H1 (cell line): Measurements from ENCODE around the gene LINC01488. TPM values are rescaled to one million over a fixed set of nuclear protein-coding genes. Genes with fewer than 3 reads are reported as not detected.

ENCODE experiments used
- CTCF ChIA-PET: fragments of 300-600 bp; sonication (Branson Sonifier 250); formaldehyde crosslinking; loops from one replicate; lab custom pipeline; 2021; ENCODE audit not compliant: partially characterized antibody; lab: Charles Lee
- POLR2A ChIA-PET: fragments of 300-600 bp; sonication (Branson Sonifier 250); formaldehyde crosslinking; loops from one replicate; lab custom pipeline; 2021; ENCODE audit warnings: inconsistent platforms; ENCODE audit not compliant: partially characterized antibody; lab: Charles Lee
- DNase-seq, 2 experiments: peaks; one replicate each; pipeline versions ENCODE4 v3.0.0 to v3.0.0-alpha.2; 2010 to 2022; ENCODE audit warnings: low spot score in 2 of 2, low read depth in 1 of 2, mixed read lengths in 1 of 2
- FAIRE-seq: peaks from 2 replicates; lab custom pipeline; 2011; peaks lifted over from hg19 to GRCh38; lab: Jason Lieb, UNC
- H2AFZ ChIP-seq: 2 replicates; pipeline ENCODE4 v1.8.1; 2012; ENCODE audit warnings: low read length, inconsistent platforms
- H2AK5ac ChIP-seq: 2 replicates; pipeline ENCODE4 v1.6.1; 2013; ENCODE audit warnings: low read depth, low read length
- H2BK120ac ChIP-seq: replicated peaks from 2 replicates; pipeline ENCODE3; 2013; ENCODE audit warnings: low read depth, low read length, inconsistent platforms
- H2BK12ac ChIP-seq: 2 replicates; pipeline ENCODE4 v1.6.1; 2013; ENCODE audit warnings: low read depth, low read length
- H2BK15ac ChIP-seq: 2 replicates; pipeline ENCODE4 v1.6.1; 2013; ENCODE audit warnings: low read length
- H2BK20ac ChIP-seq: 2 replicates; pipeline ENCODE4 v1.6.1; 2013; ENCODE audit warnings: low read length
- H2BK5ac ChIP-seq: 2 replicates; pipeline ENCODE4 v1.6.1; 2013; ENCODE audit warnings: low read depth, low read length
- H3K14ac ChIP-seq: 2 replicates; pipeline ENCODE4 v1.6.1; 2013; ENCODE audit warnings: inconsistent platforms; ENCODE audit not compliant: insufficient read length
- H3K18ac ChIP-seq: 2 replicates; pipeline ENCODE4 v1.6.1; 2013; ENCODE audit warnings: low read length; ENCODE audit errors: extremely low read depth
- H3K23ac ChIP-seq: 2 replicates; pipeline ENCODE4 v1.6.1; 2013; ENCODE audit warnings: inconsistent platforms; ENCODE audit not compliant: insufficient read length
- H3K23me2 ChIP-seq: 2 replicates; pipeline ENCODE4 v1.6.1; 2013; ENCODE audit warnings: low read depth, low read length
- H3K27ac ChIP-seq: 2 replicates; pipeline ENCODE4 v1.6.1; 2011; ENCODE audit warnings: low read depth, low read length, inconsistent platforms
- H3K27me3 ChIP-seq, 4 experiments: replicated peaks in 1 of 4; 1 replicate in 1 of 4; 2 replicates in 3 of 4; pipeline versions ENCODE4 v1.6.1 to v1.8.1; 2011 to 2013; ENCODE audit warnings: low read length in 3 of 4, mild to moderate bottlenecking in 3 of 4, inconsistent platforms in 2 of 4, mixed read lengths in 2 of 4, moderate library complexity in 1 of 4; ENCODE audit not compliant: control insufficient read depth in 3 of 4, insufficient read depth in 3 of 4; ENCODE audit errors: extremely low read depth in 1 of 4
- H3K36me3 ChIP-seq, 4 experiments: 2 replicates each; pipeline versions ENCODE4 v1.6.1 to v1.8.1; 2011 to 2013; ENCODE audit warnings: mild to moderate bottlenecking in 4 of 4, low read length in 3 of 4, moderate library complexity in 2 of 4, control low read depth in 1 of 4, inconsistent platforms in 1 of 4; ENCODE audit not compliant: insufficient read depth in 4 of 4, control insufficient read depth in 2 of 4
- H3K4ac ChIP-seq: replicated peaks from 2 replicates; pipeline ENCODE3; 2013; ENCODE audit warnings: low read length, low read depth, mixed read lengths, inconsistent platforms; ENCODE audit not compliant: insufficient read length
- H3K4me1 ChIP-seq, 4 experiments: replicated peaks in 1 of 4; 1 replicate in 1 of 4; 2 replicates in 3 of 4; pipeline versions ENCODE4 v1.6.1 to v1.8.1; 2011 to 2013; ENCODE audit warnings: low read length in 3 of 4, inconsistent platforms in 2 of 4, mixed read lengths in 1 of 4; ENCODE audit not compliant: insufficient read depth in 4 of 4, control insufficient read depth in 3 of 4
- H3K4me2 ChIP-seq, 2 experiments: 2 replicates each; pipeline versions ENCODE4 v1.6.1 to v1.8.1; 2011 to 2013; ENCODE audit warnings: low read depth in 2 of 2, low read length in 2 of 2, control low read depth in 1 of 2, inconsistent platforms in 1 of 2, mild to moderate bottlenecking in 1 of 2; ENCODE audit not compliant: insufficient read depth in 1 of 2
- H3K4me3 ChIP-seq, 4 experiments: fragments of 200-600, 300-600 bp in 1 of 4; sonication (generic), shearing (Covaris generic), sonication (Bioruptor Twin) in 1 of 4; 2 replicates each; pipeline versions ENCODE4 v1.5.1 to v1.8.1; 2011 to 2016; ENCODE audit warnings: low read length in 4 of 4, low read depth in 3 of 4, control low read depth in 2 of 4, inconsistent platforms in 2 of 4, mild to moderate bottlenecking in 2 of 4, mixed read lengths in 1 of 4, moderate library complexity in 1 of 4; ENCODE audit not compliant: insufficient read depth in 2 of 4; ENCODE audit errors: extremely low read depth in 1 of 4
- H3K56ac ChIP-seq: replicated peaks from 2 replicates; pipeline ENCODE3; 2013; ENCODE audit warnings: low read depth, mild to moderate bottlenecking, mixed read lengths, low read length, inconsistent platforms; ENCODE audit not compliant: insufficient read length
- H3K79me1 ChIP-seq: 2 replicates; pipeline ENCODE4 v1.6.1; 2013; ENCODE audit warnings: low read depth, low read length, control low read depth
- H3K79me2 ChIP-seq, 2 experiments: 2 replicates each; pipeline versions ENCODE4 v1.6.1 to v1.8.1; 2012 to 2013; ENCODE audit warnings: low read length in 2 of 2, mild to moderate bottlenecking in 2 of 2, inconsistent platforms in 1 of 2; ENCODE audit not compliant: insufficient read depth in 2 of 2, control insufficient read depth in 1 of 2
- H3K9ac ChIP-seq, 4 experiments: replicated peaks in 1 of 4; 1 replicate in 1 of 4; 2 replicates in 3 of 4; pipeline versions ENCODE4 v1.6.1 to v1.8.1; 2011 to 2013; ENCODE audit warnings: low read depth in 3 of 4, low read length in 3 of 4, control low read depth in 2 of 4, mild to moderate bottlenecking in 2 of 4, moderate library complexity in 2 of 4, inconsistent platforms in 1 of 4; ENCODE audit errors: extremely low read depth in 1 of 4
- H3K9me3 ChIP-seq, 2 experiments: 2 replicates each; pipeline versions ENCODE4 v1.6.1 to v1.8.1; 2012 to 2013; ENCODE audit warnings: mild to moderate bottlenecking in 2 of 2, moderate library complexity in 2 of 2, control low read depth in 1 of 2, inconsistent platforms in 1 of 2, low read depth in 1 of 2, low read length in 1 of 2, mixed read lengths in 1 of 2; ENCODE audit not compliant: insufficient read depth in 2 of 2
- H4K20me1 ChIP-seq, 2 experiments: replicated peaks in 1 of 2; 2 replicates each; pipeline versions ENCODE3 to v1.8.1; 2011 to 2013; ENCODE audit warnings: inconsistent platforms in 2 of 2, low read length in 2 of 2, mild to moderate bottlenecking in 1 of 2; ENCODE audit not compliant: insufficient read depth in 2 of 2, control insufficient read depth in 1 of 2
- H4K5ac ChIP-seq: 2 replicates; pipeline ENCODE4 v1.6.1; 2013; ENCODE audit warnings: low read length, low read depth, mixed read lengths, inconsistent platforms; ENCODE audit not compliant: insufficient read length
- H4K8ac ChIP-seq: 2 replicates; pipeline ENCODE4 v1.8.0; 2013; ENCODE audit warnings: mild to moderate bottlenecking, moderate library complexity, low read length, inconsistent platforms; ENCODE audit not compliant: insufficient read depth; ENCODE audit errors: extremely low read depth
- H4K91ac ChIP-seq: replicated peaks from 2 replicates; pipeline ENCODE3; 2013; ENCODE audit warnings: low read length, mixed read lengths, inconsistent platforms; ENCODE audit not compliant: insufficient read length
- SAP30 ChIP-seq: fragments of 300-600 bp; sonication (generic); IDR thresholded peaks from 2 replicates; pipeline ENCODE4 v1.7.1; 2012; ENCODE audit warnings: low read length, moderate library complexity, mild to moderate bottlenecking, inconsistent platforms; ENCODE audit not compliant: insufficient read depth, insufficient replicate concordance
- WGBS, 2 experiments: shearing (Covaris generic) in 1 of 2; methylation state at CpG; one replicate each; pipeline versions ENCODE4 v1.1.6 to v1.1.7; 2013 to 2015; ENCODE audit warnings: low lambda C conversion rate in 2 of 2, mixed read lengths in 2 of 2, inconsistent platforms in 1 of 2, low coverage in 1 of 2, missing lambda C conversion rate in 1 of 2; ENCODE audit not compliant: insufficient replicate concordance in 2 of 2, insufficient coverage in 1 of 2, insufficient read length in 1 of 2; ENCODE audit errors: extremely low coverage in 1 of 2, missing lambda C conversion rate in 1 of 2; 5-methylcytosine and 5-hydroxymethylcytosine counted together
- polyA plus RNA-seq, 7 experiments: library from polyadenylated mRNA; depleted of rRNA in 3 of 7; stranded (reverse) in 5 of 7; unstranded in 2 of 7; fragments of >200 nt in 5 of 7; fragments of 200-250 nt in 2 of 7; gene quantifications; 1 replicate in 5 of 7; 2 replicates in 1 of 7; 4 replicates in 1 of 7; pipeline versions ENCODE4 v1.2.1 to v1.2.3, GENCODE V29; 2011 to 2013; ENCODE audit warnings: missing spikeins in 2 of 7, mixed read lengths in 2 of 7
- total RNA-seq: library from RNA; stranded (reverse); fragmentation: NEBNext Ultra II Directional; extraction: Animal tissue kit (Norgen Biotek cat#: 25700); gene quantifications from 2 replicates; pipeline ENCODE4 v1.2.1, GENCODE V29; 2021

LINC01488 gene
- total and polyA plus RNA-seq, 2 of the 8 experiments (the other 6 are each of a cell fraction or from before 2014, with no cell fraction given), result not detected

DNA sequence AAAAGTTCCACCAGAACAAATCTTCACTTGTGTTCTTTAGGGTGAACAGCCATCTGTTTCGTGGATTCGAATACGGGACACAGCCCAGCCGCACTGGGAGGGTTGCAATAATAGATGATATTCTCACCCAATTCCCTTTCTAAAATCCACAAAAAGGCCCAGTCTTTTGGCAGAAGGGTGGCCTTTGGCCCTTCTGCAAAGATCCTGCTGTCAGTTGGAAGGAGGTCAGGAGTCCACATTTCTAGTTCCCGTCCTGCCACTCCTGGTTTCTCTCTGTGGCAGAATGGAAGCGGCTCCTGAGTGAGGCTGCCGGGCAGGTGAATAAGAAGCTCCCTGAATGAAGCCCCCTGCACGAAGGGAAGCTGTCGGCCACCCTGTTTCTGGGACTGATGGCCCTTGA, 11.2 kb upstream of the LINC01488 start:
- no peaks in the 10 kb centered on the region for H3K79me2 ChIP-seq
- no peak overlapping the region for H2AFZ ChIP-seq
- no peaks in the 10 kb centered on the region for H3K23me2 ChIP-seq
- H3K9me3 ChIP-seq, result peaks cover 4 to 5% of the 10 kb centered on the region in 2 experiments; a peak in 1 of 4 replicates
- H3K56ac ChIP-seq, result no peak overlapping the region
- no peak overlapping the region for H4K8ac ChIP-seq
- H2AK5ac ChIP-seq, result 0 out of 2 replicates have a peak overlapping the region, but pooled peaks have one; percentile 39
- no peaks in the 10 kb centered on the region for H3K36me3 ChIP-seq
- H3K9ac ChIP-seq, result no peak overlapping the region
- FAIRE-seq, result no peak
- H2BK15ac ChIP-seq, result 0 out of 2 replicates have a peak overlapping the region, but pooled peaks have one; percentile 16
- no peak overlapping the region for H2BK12ac ChIP-seq
- H3K27ac ChIP-seq, result no peak overlapping the region
- no peaks in the 10 kb centered on the region; the same call in 1 of the 2 replicates for H3K79me1 ChIP-seq
- no peak overlapping the region for H4K91ac ChIP-seq
- no peak overlapping the region for H3K4me2 ChIP-seq
- H3K4me1 ChIP-seq, result peaks cover 0 to 8% (median 3%) of the 10 kb centered on the region in 4 experiments; a peak in 5 of 7 replicates
- H2BK120ac ChIP-seq, result no peak overlapping the region
- no peak overlapping the region for H2BK20ac ChIP-seq
- DNase-seq, result no peak
- WGBS, 2 experiments, result 99% methylated on average over 9 of the region's 9 CpGs; no CpG with 5 or more reads in 1 of the 2 experiments
- H4K20me1 ChIP-seq, result no peaks in the 10 kb centered on the region
- H3K14ac ChIP-seq, result no peak overlapping the region
- no peak for TF ChIP-seq SAP30
- H3K18ac ChIP-seq, result no peak overlapping the region
- no peak overlapping the region for H3K4ac ChIP-seq
- CTCF ChIA-PET, result interaction anchor here (0.6 kb wide), 1 partner anchor 244 kb away, joined by 3 read pairs; no protein-coding TSS in a partner anchor
- POLR2A ChIA-PET, result no interaction called here
- H3K23ac ChIP-seq, result no peak overlapping the region
- H2BK5ac ChIP-seq, result no peak overlapping the region
- no peak overlapping the region for H3K4me3 ChIP-seq
- peaks cover 0 to 18% (median 7%) of the 10 kb centered on the region in 4 experiments; a peak in 4 of 7 replicates for H3K27me3 ChIP-seq
- H4K5ac ChIP-seq, result no peak overlapping the region
